Tibial nerve (tissue), 3 donors: ENCODE measurements around the gene TMTC3.

Source experiments
- POLR2A ChIP-seq, 2 donors: fragments of 450-650 bp; IDR thresholded peaks; one replicate each; pipeline ENCODE4 v1.6.1; 2017; ENCODE audit warnings: antibody characterized with exemption in 2 of 2, mild to moderate bottlenecking in 2 of 2, moderate library complexity in 2 of 2
- TF ChIP-seq, protein P1 (sequence below), 5 experiments: fragments of 200-600 bp in 3 of 5; fragments of 450-650 bp in 2 of 5; sonication (generic) in 3 of 5; IDR thresholded peaks; one replicate each; pipeline ENCODE4 v1.5.1; 2016 to 2019; ENCODE audit warnings: antibody characterized with exemption in 5 of 5, mild to moderate bottlenecking in 3 of 5, moderate library complexity in 2 of 5

DNA sequence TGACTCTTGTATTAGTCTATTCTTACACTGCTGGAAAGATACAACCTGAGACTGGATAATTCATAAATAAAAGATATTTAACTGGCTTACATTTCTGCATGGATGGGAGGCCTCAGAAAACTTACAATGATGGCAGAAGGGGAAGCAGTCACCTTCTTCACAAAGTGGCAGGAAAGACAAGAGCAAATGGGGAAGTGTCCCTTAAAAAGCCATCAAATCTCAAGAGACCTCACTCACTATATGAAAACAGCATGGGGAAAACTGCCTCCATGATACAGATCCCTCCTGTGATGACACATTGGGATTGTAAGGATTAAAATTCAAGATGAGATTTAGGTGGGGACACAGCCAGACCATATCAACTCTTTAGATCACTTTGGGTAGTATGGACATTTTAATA is 83.7 kb downstream of the TMTC3 start:
- TF ChIP-seq, protein P1, sequence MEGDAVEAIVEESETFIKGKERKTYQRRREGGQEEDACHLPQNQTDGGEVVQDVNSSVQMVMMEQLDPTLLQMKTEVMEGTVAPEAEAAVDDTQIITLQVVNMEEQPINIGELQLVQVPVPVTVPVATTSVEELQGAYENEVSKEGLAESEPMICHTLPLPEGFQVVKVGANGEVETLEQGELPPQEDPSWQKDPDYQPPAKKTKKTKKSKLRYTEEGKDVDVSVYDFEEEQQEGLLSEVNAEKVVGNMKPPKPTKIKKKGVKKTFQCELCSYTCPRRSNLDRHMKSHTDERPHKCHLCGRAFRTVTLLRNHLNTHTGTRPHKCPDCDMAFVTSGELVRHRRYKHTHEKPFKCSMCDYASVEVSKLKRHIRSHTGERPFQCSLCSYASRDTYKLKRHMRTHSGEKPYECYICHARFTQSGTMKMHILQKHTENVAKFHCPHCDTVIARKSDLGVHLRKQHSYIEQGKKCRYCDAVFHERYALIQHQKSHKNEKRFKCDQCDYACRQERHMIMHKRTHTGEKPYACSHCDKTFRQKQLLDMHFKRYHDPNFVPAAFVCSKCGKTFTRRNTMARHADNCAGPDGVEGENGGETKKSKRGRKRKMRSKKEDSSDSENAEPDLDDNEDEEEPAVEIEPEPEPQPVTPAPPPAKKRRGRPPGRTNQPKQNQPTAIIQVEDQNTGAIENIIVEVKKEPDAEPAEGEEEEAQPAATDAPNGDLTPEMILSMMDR (IDR thresholded peaks at IDR 0.05): no peak
- no peak for TF ChIP-seq POLR2A (IDR thresholded peaks at IDR 0.05)
